CD14-positive monocyte (primary cell): ENCODE measurements around the gene C3orf62. TPM values are rescaled to one million over a fixed set of nuclear protein-coding genes. Genes with fewer than 3 reads are reported as not detected.

Source experiments
- DNase-seq, 3 donors: peaks; one replicate each; pipeline ENCODE4 v3.0.0-alpha.2; 2011 to 2022
- H2AFZ ChIP-seq: 2 replicates; pipeline ENCODE4 v1.6.0; 2012; ENCODE audit warnings: mild to moderate bottlenecking, low read depth, low read length, inconsistent platforms; ENCODE audit not compliant: insufficient read depth, poor library complexity, severe bottlenecking
- H3K27ac ChIP-seq, 2 donors: 1 replicate in 1 of 2; 2 replicates in 1 of 2; pipeline ENCODE4 v1.5.1; 2012 to 2013; ENCODE audit warnings: low read length in 2 of 2, control low read depth in 1 of 2, inconsistent platforms in 1 of 2, low read depth in 1 of 2, mild to moderate bottlenecking in 1 of 2
- H3K27me3 ChIP-seq, 2 donors: one replicate each; pipeline versions ENCODE4 v1.6.0 to v1.6.1; 2011 to 2013; ENCODE audit warnings: low read length in 2 of 2; ENCODE audit not compliant: control insufficient read depth in 2 of 2, insufficient read depth in 2 of 2
- H3K36me3 ChIP-seq, 2 donors: replicated peaks in 1 of 2; 1 replicate in 1 of 2; 2 replicates in 1 of 2; pipeline versions ENCODE4 v1.5.1 to v1.6.1; 2012 to 2013; ENCODE audit warnings: low read length in 2 of 2, control low read depth in 1 of 2, inconsistent platforms in 1 of 2, mild to moderate bottlenecking in 1 of 2; ENCODE audit not compliant: insufficient read depth in 2 of 2, control insufficient read depth in 1 of 2
- H3K4me1 ChIP-seq, 2 donors: 1 replicate in 1 of 2; 2 replicates in 1 of 2; pipeline versions ENCODE4 v1.5.1 to v1.6.1; 2012 to 2013; ENCODE audit warnings: low read length in 2 of 2, control low read depth in 1 of 2, inconsistent platforms in 1 of 2, mild to moderate bottlenecking in 1 of 2, moderate library complexity in 1 of 2; ENCODE audit not compliant: insufficient read depth in 2 of 2, control insufficient read depth in 1 of 2
- H3K4me2 ChIP-seq: replicated peaks from 2 replicates; pipeline ENCODE3; 2012; ENCODE audit warnings: low read length, moderate library complexity, mild to moderate bottlenecking; ENCODE audit not compliant: poor library complexity, severe bottlenecking; ENCODE audit errors: extremely low read depth
- H3K4me3 ChIP-seq, 3 experiments: fragments of 200-600 bp in 1 of 3; sonication (generic) in 1 of 3; replicated peaks in 1 of 3; 1 replicate in 2 of 3; 2 replicates in 1 of 3; pipeline ENCODE4 v1.5.1; 2011 to 2013; ENCODE audit warnings: low read length in 3 of 3, mild to moderate bottlenecking in 3 of 3, control low read depth in 2 of 3, low read depth in 2 of 3, inconsistent platforms in 1 of 3, moderate library complexity in 1 of 3
- H3K79me2 ChIP-seq: 2 replicates; pipeline ENCODE4 v1.6.0; 2012; ENCODE audit warnings: mild to moderate bottlenecking, control low read depth, inconsistent platforms, low read length, moderate library complexity; ENCODE audit not compliant: insufficient read depth
- H3K9ac ChIP-seq: 2 replicates; pipeline ENCODE4 v1.6.0; 2017; ENCODE audit warnings: low read length, mild to moderate bottlenecking; ENCODE audit not compliant: insufficient read depth, poor library complexity, severe bottlenecking
- H3K9me3 ChIP-seq, 2 donors: replicated peaks in 1 of 2; 1 replicate in 1 of 2; 2 replicates in 1 of 2; pipeline versions ENCODE4 v1.5.1 to v1.6.1; 2012 to 2013; ENCODE audit warnings: low read length in 2 of 2, control low read depth in 1 of 2; ENCODE audit not compliant: control insufficient read depth in 1 of 2, insufficient read depth in 1 of 2
- H4K20me1 ChIP-seq: 2 replicates; pipeline ENCODE4 v1.6.0; 2012; ENCODE audit warnings: mild to moderate bottlenecking, low read length, control low read depth, moderate library complexity; ENCODE audit not compliant: insufficient read depth
- H3K27ac Mint-ChIP-seq, 7 donors: one replicate each; pipeline ENCODE4 v1.8.0; 2020; ENCODE audit warnings: mild to moderate bottlenecking in 7 of 7, mixed read lengths in 7 of 7, moderate library complexity in 6 of 7, inconsistent platforms in 2 of 7
- H3K27me3 Mint-ChIP-seq, 3 donors: one replicate each; pipeline ENCODE4 v1.8.0; 2021 to 2022; ENCODE audit warnings: low read depth in 3 of 3, mild to moderate bottlenecking in 3 of 3, mixed read lengths in 3 of 3, moderate library complexity in 3 of 3, inconsistent platforms in 1 of 3
- H3K36me3 Mint-ChIP-seq, 2 donors: one replicate each; pipeline ENCODE4 v1.8.0; 2020; ENCODE audit warnings: mixed read lengths in 2 of 2, inconsistent platforms in 1 of 2, mild to moderate bottlenecking in 1 of 2
- H3K4me1 Mint-ChIP-seq: one replicate; pipeline ENCODE4 v1.8.0; 2020; ENCODE audit warnings: mild to moderate bottlenecking, mixed read lengths
- H3K4me3 Mint-ChIP-seq, 2 donors: one replicate each; pipeline ENCODE4 v1.8.0; 2020; ENCODE audit warnings: mild to moderate bottlenecking in 2 of 2, mixed read lengths in 2 of 2, moderate library complexity in 1 of 2
- H3K9me3 Mint-ChIP-seq, 7 donors: one replicate each; pipeline ENCODE4 v1.8.0; 2020 to 2022; ENCODE audit warnings: mixed read lengths in 7 of 7, mild to moderate bottlenecking in 6 of 7, moderate library complexity in 6 of 7, inconsistent platforms in 2 of 7
- WGBS: methylation state at CpG from one replicate; pipeline ENCODE4 v1.1.5; 2013; ENCODE audit warnings: missing lambda C conversion rate; ENCODE audit not compliant: insufficient coverage; 5-methylcytosine and 5-hydroxymethylcytosine counted together
- intact Hi-C, 2 donors: fragments of 100-400 bp; cut with micrococcal nuclease; formaldehyde crosslinking; loops; one replicate each; pipeline versions ENCODE4 v1.15.0 to v1.15.1; 2023
- polyA plus RNA-seq, 3 donors: library from polyadenylated mRNA; depleted of rRNA in 1 of 3; unstranded in 2 of 3; stranded (reverse) in 1 of 3; fragments of 300-500 nt in 2 of 3; fragments of >200 nt in 1 of 3; fragmentation: Illumina TruSeq in 2 of 3; gene quantifications; 1 replicate in 2 of 3; 2 replicates in 1 of 3; pipeline ENCODE4 v1.2.3, GENCODE V29; 2012 to 2021
- TF ChIP-seq, protein P1 (sequence below): fragments of 200-600 bp; IDR thresholded peaks from one replicate; pipeline ENCODE4 v1.8.0; 2022; ENCODE audit warnings: antibody characterized with exemption, mild to moderate bottlenecking

The C3orf62 gene
- polyA plus RNA-seq, 3 donors, result 0.60 to 15.7 (median 1.0) TPM

DNA sequence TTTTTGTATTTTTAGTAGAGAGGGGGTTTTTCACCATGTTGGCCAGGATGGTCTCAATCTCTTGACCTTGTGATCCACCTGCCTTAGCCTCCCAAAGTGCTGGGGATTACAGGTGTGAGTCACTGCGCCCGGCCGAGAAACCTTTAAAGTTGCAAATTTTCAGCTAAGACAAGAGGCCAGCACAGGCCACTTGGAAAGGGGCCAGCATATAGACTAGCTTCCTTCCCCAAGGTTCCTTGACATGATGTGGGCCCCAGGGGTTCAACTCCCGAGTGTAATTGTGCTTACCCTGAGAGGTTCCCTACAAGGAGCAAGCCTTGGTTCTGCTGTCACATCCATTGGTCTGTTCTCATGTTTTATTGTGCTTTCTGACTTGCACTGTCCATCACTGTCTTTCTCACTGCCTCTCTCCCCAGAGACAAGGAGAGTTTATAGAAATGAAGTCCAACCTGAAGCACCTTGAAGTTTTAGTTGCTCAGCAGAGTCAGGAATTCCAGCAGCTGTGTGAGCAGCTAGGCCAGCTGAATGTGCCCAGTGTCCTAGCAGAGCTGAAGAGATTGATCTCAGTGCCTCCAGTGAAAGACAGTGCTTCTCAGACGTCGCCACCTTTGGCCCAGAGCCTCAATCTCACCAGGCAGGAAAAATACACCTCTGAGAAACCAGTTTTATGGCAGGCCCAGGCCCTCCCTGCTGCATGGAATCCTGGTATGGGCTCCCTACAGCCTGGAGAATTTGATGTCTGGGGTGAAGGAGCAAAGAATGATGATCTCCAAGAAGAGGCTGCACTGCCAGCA is 21.1 kb downstream of the C3orf62 start:
- intact Hi-C loops, result no loop called here
- H3K27ac ChIP-seq, result peak overlapping the region in 1 of 2 donors; percentile 31
- no peak overlapping the region for H3K4me2 ChIP-seq
- H4K20me1 ChIP-seq, result no peaks in the 10 kb centered on the region
- H3K79me2 ChIP-seq, result no peaks in the 10 kb centered on the region
- peaks cover 19% of the 10 kb centered on the region for H3K4me1 Mint-ChIP-seq
- no peaks in the 10 kb centered on the region for H3K36me3 ChIP-seq
- no peak overlapping the region for H2AFZ ChIP-seq
- no peak overlapping the region for H3K4me3 Mint-ChIP-seq
- H3K27me3 Mint-ChIP-seq, result peaks cover 0 to 3% (median 0%) of the 10 kb centered on the region in 3 donors
- peak overlapping the region in 2 of 7 donors; percentile 10 to 11 for H3K27ac Mint-ChIP-seq
- H3K4me3 ChIP-seq, result no peak overlapping the region
- no peaks in the 10 kb centered on the region for H3K9me3 ChIP-seq
- no peak overlapping the region for H3K9ac ChIP-seq
- H3K4me1 ChIP-seq, result peaks cover 11 to 18% of the 10 kb centered on the region in 2 donors
- peaks cover 0 to 3% of the 10 kb centered on the region in 2 donors for H3K36me3 Mint-ChIP-seq
- H3K27me3 ChIP-seq, result no peaks in the 10 kb centered on the region
- no peak for DNase-seq
- H3K9me3 Mint-ChIP-seq, result peaks cover 0 to 4% (median 0%) of the 10 kb centered on the region in 7 donors
- WGBS, result 79% methylated on average over 4 of the region's 6 CpGs
- TF ChIP-seq, protein P1, sequence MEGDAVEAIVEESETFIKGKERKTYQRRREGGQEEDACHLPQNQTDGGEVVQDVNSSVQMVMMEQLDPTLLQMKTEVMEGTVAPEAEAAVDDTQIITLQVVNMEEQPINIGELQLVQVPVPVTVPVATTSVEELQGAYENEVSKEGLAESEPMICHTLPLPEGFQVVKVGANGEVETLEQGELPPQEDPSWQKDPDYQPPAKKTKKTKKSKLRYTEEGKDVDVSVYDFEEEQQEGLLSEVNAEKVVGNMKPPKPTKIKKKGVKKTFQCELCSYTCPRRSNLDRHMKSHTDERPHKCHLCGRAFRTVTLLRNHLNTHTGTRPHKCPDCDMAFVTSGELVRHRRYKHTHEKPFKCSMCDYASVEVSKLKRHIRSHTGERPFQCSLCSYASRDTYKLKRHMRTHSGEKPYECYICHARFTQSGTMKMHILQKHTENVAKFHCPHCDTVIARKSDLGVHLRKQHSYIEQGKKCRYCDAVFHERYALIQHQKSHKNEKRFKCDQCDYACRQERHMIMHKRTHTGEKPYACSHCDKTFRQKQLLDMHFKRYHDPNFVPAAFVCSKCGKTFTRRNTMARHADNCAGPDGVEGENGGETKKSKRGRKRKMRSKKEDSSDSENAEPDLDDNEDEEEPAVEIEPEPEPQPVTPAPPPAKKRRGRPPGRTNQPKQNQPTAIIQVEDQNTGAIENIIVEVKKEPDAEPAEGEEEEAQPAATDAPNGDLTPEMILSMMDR, result no peak

DNA sequence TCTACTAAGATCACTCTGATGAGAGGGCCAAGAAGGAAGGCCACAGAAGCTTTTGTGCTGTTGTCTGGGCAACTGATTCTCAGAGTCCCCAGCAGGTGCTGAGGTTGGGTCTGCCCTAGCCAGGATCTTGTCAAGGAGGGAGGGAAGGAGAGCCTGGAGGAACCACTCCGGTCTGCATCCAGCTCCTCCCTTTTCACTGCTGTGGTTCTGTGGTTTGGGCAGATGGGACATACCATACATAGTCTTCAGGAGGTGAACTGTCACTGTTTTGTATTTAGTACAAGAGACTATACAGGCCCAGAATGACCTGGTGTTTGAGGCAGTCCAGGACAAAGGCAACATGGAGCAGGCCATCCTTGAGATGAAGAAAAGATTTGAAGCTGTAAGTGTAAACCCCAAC is 21.9 kb downstream of the C3orf62 start:
- TF ChIP-seq, protein P1, result no peak
- Mint-ChIP-seq H3K4me1 (peaks cover 19% of the 10 kb centered on the region), H3K27ac (peak overlapping the region in 4 of 7 donors; percentile 22 to 80 (median 43)), H3K36me3 (peaks cover 0 to 3% of the 10 kb centered on the region in 2 donors), H3K4me3 (no peak overlapping the region), H3K27me3 (peaks cover 0 to 3% (median 0%) of the 10 kb centered on the region in 3 donors), H3K9me3 (peaks cover 0 to 4% (median 0%) of the 10 kb centered on the region in 7 donors)
- DNase-seq, result no peak
- H3K4me2 ChIP-seq, result no peak overlapping the region
- peak overlapping the region; percentile 0 for H2AFZ ChIP-seq
- H3K9me3 ChIP-seq, result no peaks in the 10 kb centered on the region
- WGBS, result no CpG with 5 or more reads among the region's 1 CpG
- no peak overlapping the region for H3K4me3 ChIP-seq
- peaks cover 11 to 18% of the 10 kb centered on the region in 2 donors for H3K4me1 ChIP-seq
- no peaks in the 10 kb centered on the region for H3K27me3 ChIP-seq
- H3K27ac ChIP-seq, result peak overlapping the region in 1 of 2 donors; percentile 14
- H3K9ac ChIP-seq, result no peak overlapping the region
- H3K79me2 ChIP-seq, result no peaks in the 10 kb centered on the region
- no peaks in the 10 kb centered on the region for H3K36me3 ChIP-seq
- intact Hi-C loops, result no loop called here
- H4K20me1 ChIP-seq, result no peaks in the 10 kb centered on the region
